ENCODE results near the gene STIMATE. TPM values are rescaled to one million over a fixed set of nuclear protein-coding genes. Genes with fewer than 3 reads are reported as not detected.

Gene STIMATE
- total RNA-seq, 1 donor from 2014 or later = 28.4 TPM

GRCh38 chr3:52827866-52828376 lies 69.4 kb downstream of the STIMATE start:
- H3K4me1 Mint-ChIP-seq (ENCODE audit: unreplicated experiment) = no peaks in the 10 kb centered on the region
- H3K9me3 Mint-ChIP-seq = no peaks in the 10 kb centered on the region
- H3K27ac Mint-ChIP-seq = no peak overlapping the region
- no peak for DNase-seq (ENCODE audit: extremely low spot score, unreplicated experiment)
- no peaks in the 10 kb centered on the region for H3K27me3 Mint-ChIP-seq
- H3K36me3 Mint-ChIP-seq = no peaks in the 10 kb centered on the region
- TF ChIP-seq CTCF (conservative IDR thresholded peaks at IDR 0.05) = no peak
- H3K4me3 Mint-ChIP-seq = no peak overlapping the region

GRCh38 chr3:52827441-52827840 lies 69.9 kb downstream of the STIMATE start:
- no peak overlapping the region for H3K4me3 Mint-ChIP-seq

GRCh38 chr3:52824037-52824436 lies 73.3 kb downstream of the STIMATE start:
- TF ChIP-seq CTCF (conservative IDR thresholded peaks at IDR 0.05) = no peak
- Mint-ChIP-seq H3K4me1 (ENCODE audit: unreplicated experiment) (peaks cover 5% of the 10 kb centered on the region), H3K4me3 (no peak overlapping the region), H3K36me3 (no peaks in the 10 kb centered on the region), H3K27ac (no peak overlapping the region), H3K27me3 (no peaks in the 10 kb centered on the region), H3K9me3 (no peaks in the 10 kb centered on the region)
- no peak for DNase-seq (ENCODE audit: extremely low spot score, unreplicated experiment)

More at GRCh38 chr3:52827441-52827840, 69.9 kb downstream of the STIMATE start:
- no peaks in the 10 kb centered on the region for H3K27me3 Mint-ChIP-seq
- no peak for DNase-seq (ENCODE audit: extremely low spot score, unreplicated experiment)
- H3K36me3 Mint-ChIP-seq = no peaks in the 10 kb centered on the region
- H3K27ac Mint-ChIP-seq = no peak overlapping the region
- no peaks in the 10 kb centered on the region for H3K9me3 Mint-ChIP-seq
- TF ChIP-seq CTCF (conservative IDR thresholded peaks at IDR 0.05) = no peak
- no peaks in the 10 kb centered on the region for H3K4me1 Mint-ChIP-seq (ENCODE audit: unreplicated experiment)

- Mint-ChIP-seq H3K4me3 (no peak overlapping the region), H3K4me1 (ENCODE audit: unreplicated experiment) (peaks cover 5% of the 10 kb centered on the region), H3K9me3 (no peaks in the 10 kb centered on the region), H3K27ac (no peak overlapping the region), H3K36me3 (no peaks in the 10 kb centered on the region), H3K27me3 (no peaks in the 10 kb centered on the region)
- no peak for TF ChIP-seq CTCF (conservative IDR thresholded peaks at IDR 0.05)
- no peak for DNase-seq (ENCODE audit: extremely low spot score, unreplicated experiment)
Observed at GRCh38 chr3:52822363-52822762, 75.0 kb downstream of the STIMATE start.

DNA sequence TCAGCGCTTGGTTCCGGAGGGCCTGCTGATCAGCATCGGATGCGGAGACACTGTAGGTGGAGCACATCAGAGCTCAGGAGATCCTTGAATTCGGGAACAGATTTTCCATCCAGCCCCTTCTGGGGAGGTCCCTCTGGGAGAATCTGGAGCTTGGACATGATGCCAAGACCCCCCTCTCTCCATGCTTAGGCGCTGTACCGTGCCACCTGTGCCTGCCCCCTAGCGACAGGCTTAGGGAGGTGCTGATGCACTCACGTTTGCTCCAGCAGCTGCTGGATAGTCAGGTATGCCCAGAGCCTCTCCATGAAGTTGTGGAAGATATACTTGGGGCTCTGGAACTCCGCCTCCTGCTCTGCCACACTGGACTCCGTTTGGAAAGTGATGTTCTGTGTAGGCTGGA lies 76.6 kb downstream of the STIMATE start:
- Mint-ChIP-seq H3K36me3 (no peaks in the 10 kb centered on the region), H3K4me1 (ENCODE audit: unreplicated experiment) (peaks cover 5% of the 10 kb centered on the region), H3K4me3 (no peak overlapping the region), H3K27me3 (no peaks in the 10 kb centered on the region), H3K27ac (no peak overlapping the region), H3K9me3 (no peaks in the 10 kb centered on the region)
- no peak for DNase-seq (ENCODE audit: extremely low spot score, unreplicated experiment)
- TF ChIP-seq CTCF (conservative IDR thresholded peaks at IDR 0.05) = peak; percentile 74

GRCh38 chr3:52819936-52820335 lies 77.4 kb downstream of the STIMATE start:
- no peak for DNase-seq (ENCODE audit: extremely low spot score, unreplicated experiment)
- TF ChIP-seq CTCF (conservative IDR thresholded peaks at IDR 0.05) = no peak
- Mint-ChIP-seq H3K9me3 (no peaks in the 10 kb centered on the region), H3K36me3 (no peaks in the 10 kb centered on the region), H3K27ac (no peak overlapping the region), H3K4me1 (ENCODE audit: unreplicated experiment) (peaks cover 5% of the 10 kb centered on the region), H3K4me3 (no peak overlapping the region), H3K27me3 (no peaks in the 10 kb centered on the region)

Measured in type B pancreatic cell (in vitro differentiated cells).